Measurements from ENCODE around the gene ONECUT2. TPM values are rescaled to one million over a fixed set of nuclear protein-coding genes. Genes with fewer than 3 reads are reported as not detected.

The ONECUT2 gene
- total and polyA plus RNA-seq, 7 donors, result under 0.01 to 0.03 TPM; not detected in 5

GRCh38 chr18:57431467-57432080 lies 3.6 kb upstream of the ONECUT2 start:
- intact Hi-C loops (cut with DNase I), result no loop called here
- 11 to 12% methylated on average over 12 of the region's 12 CpGs for WGBS, 2 donors

GRCh38 chr18:57432140-57432539 lies 3.0 kb upstream of the ONECUT2 start:
- no peak for DNase-seq
- WGBS, 2 donors, result 22 to 33% methylated on average over 4 of the region's 4 CpGs
- Histone ChIP-seq H3K9me3 (peaks cover 0 to 6% (median under 1%) of the 10 kb centered on the region in 4 donors), H3K27me3 (peaks cover 70 to 96% (median 90%) of the 10 kb centered on the region in 3 donors), H3K36me3 (no peaks in the 10 kb centered on the region), H3K27ac (no peak overlapping the region), H3K4me3 (no peak overlapping the region), H3K4me1 (peaks cover 0 to 54% (median 46%) of the 10 kb centered on the region in 4 donors)
- TF ChIP-seq POLR2AphosphoS5 (IDR thresholded peaks at IDR 0.05) (no peak), EP300 (IDR thresholded peaks at IDR 0.05) (no peak), POLR2A (IDR thresholded peaks at IDR 0.05) (no peak), CTCF (IDR thresholded peaks at IDR 0.05) (no peak)
- intact Hi-C loops (cut with DNase I), result no loop called here

More at GRCh38 chr18:57431467-57432080, 3.6 kb upstream of the ONECUT2 start:
- Histone ChIP-seq H3K4me3 (no peak overlapping the region), H3K36me3 (no peaks in the 10 kb centered on the region), H3K27me3 (peaks cover 67 to 96% (median 89%) of the 10 kb centered on the region in 3 donors), H3K27ac (no peak overlapping the region), H3K9me3 (peaks cover 0 to 6% (median under 1%) of the 10 kb centered on the region in 4 donors), H3K4me1 (peaks cover 0 to 49% (median 40%) of the 10 kb centered on the region in 4 donors)
- TF ChIP-seq CTCF (IDR thresholded peaks at IDR 0.05) (no peak), POLR2AphosphoS5 (IDR thresholded peaks at IDR 0.05) (no peak), EP300 (IDR thresholded peaks at IDR 0.05) (no peak)
- no peak for DNase-seq

DNA sequence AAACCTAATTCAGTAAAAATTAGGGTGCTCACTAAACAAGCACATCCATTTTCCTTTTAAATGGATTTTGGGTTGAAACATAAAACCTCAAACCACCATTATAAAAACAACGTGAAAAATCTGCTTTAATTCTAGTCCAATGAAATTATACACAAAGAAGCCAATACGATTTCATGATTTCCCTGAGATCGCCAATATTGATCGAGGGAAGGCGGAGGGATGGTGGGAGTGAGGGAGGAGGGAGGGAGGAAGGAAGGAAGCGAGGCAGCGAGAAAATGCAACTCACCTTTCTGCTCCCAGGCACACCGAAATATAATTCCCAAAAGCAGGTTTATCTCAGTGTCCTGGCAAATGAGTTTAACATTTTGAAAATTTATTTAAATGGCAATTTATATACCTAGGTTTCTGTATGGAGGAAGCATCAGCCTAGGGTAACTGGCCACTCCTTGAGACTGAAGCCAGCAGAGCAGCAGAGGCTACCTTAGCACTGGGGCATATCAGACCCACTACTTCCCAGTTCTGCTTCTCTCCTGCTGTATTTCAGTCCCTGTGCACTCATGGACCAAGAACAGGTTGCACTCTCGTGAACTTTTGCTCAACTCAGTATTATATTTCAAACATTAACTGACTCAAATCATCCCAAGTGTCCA lies 2.3 kb upstream of the ONECUT2 start:
- intact Hi-C loops (cut with DNase I), result no loop called here
- H3K9me3 ChIP-seq, result peaks cover 0 to 6% (median 0%) of the 10 kb centered on the region in 4 donors
- no peak overlapping the region for H3K27ac ChIP-seq
- H3K27me3 ChIP-seq, result peaks cover 70 to 96% (median 90%) of the 10 kb centered on the region in 3 donors
- DNase-seq, result no peak
- 4 to 11% methylated on average over 9 of the region's 9 CpGs for WGBS, 2 donors
- peaks cover 0 to 57% (median 48%) of the 10 kb centered on the region in 4 donors for H3K4me1 ChIP-seq
- no peaks in the 10 kb centered on the region for H3K36me3 ChIP-seq
- no peak for TF ChIP-seq POLR2AphosphoS5 (IDR thresholded peaks at IDR 0.05)
- TF ChIP-seq CTCF (IDR thresholded peaks at IDR 0.05), result no peak
- no peak for TF ChIP-seq POLR2A (IDR thresholded peaks at IDR 0.05)
- TF ChIP-seq EP300 (IDR thresholded peaks at IDR 0.05), result no peak
- no peak overlapping the region for H3K4me3 ChIP-seq

- TF ChIP-seq CTCF (IDR thresholded peaks at IDR 0.05) (no peak), EP300 (IDR thresholded peaks at IDR 0.05) (no peak), POLR2AphosphoS5 (IDR thresholded peaks at IDR 0.05) (no peak), POLR2A (IDR thresholded peaks at IDR 0.05) (no peak)
- peaks cover 70 to 96% (median 90%) of the 10 kb centered on the region in 3 donors for H3K27me3 ChIP-seq
- no peaks in the 10 kb centered on the region for H3K36me3 ChIP-seq
- no peak for DNase-seq
- H3K4me3 ChIP-seq, result no peak overlapping the region
- peaks cover 0 to 57% (median 48%) of the 10 kb centered on the region in 4 donors for H3K4me1 ChIP-seq
- peaks cover 0 to 2% (median 0%) of the 10 kb centered on the region in 4 donors for H3K9me3 ChIP-seq
- H3K27ac ChIP-seq, result no peak overlapping the region
- WGBS, 2 donors, result 5 to 10% methylated on average over 6 of the region's 6 CpGs
- intact Hi-C loops (cut with DNase I), result no loop called here
These were observed 1.7 kb upstream of the ONECUT2 start for GRCh38 chr18:57433482-57433881.

Data from sigmoid colon (tissue), 7 donors.